ENCODE results near the gene ANGPTL1. TPM values are rescaled to one million over a fixed set of nuclear protein-coding genes. Genes with fewer than 3 reads are reported as not detected.

The ANGPTL1 gene
- total and polyA plus RNA-seq, 2 of the 13 experiments (the other 11 are each of a cell fraction or from before 2014, with no cell fraction given), result 2.9 to 9.3 TPM

- no peak for TF ChIP-seq UBTF (CRISPR knock-in tag; IDR thresholded peaks at IDR 0.05)
- peak; percentile 96 for TF ChIP-seq ONECUT2 (CRISPR knock-in tag; IDR thresholded peaks at IDR 0.05)
- no peak for TF ChIP-seq ZNF343 (CRISPR knock-in tag; IDR thresholded peaks at IDR 0.05)
- no peak for TF ChIP-seq PRDM15 (CRISPR knock-in tag; IDR thresholded peaks at IDR 0.05)
- no peak for TF ChIP-seq ATF6 (CRISPR knock-in tag; conservative IDR thresholded peaks at IDR 0.05)
- no peak for TF ChIP-seq NPAS2 (CRISPR knock-in tag; IDR thresholded peaks at IDR 0.05; ENCODE audit: borderline replicate concordance)
- no peak for TF ChIP-seq ZNF746 (CRISPR knock-in tag; IDR thresholded peaks at IDR 0.05)
- no peak for TF ChIP-seq MAX (IDR thresholded peaks at IDR 0.05)
- no peak for TF ChIP-seq FOXP1 (IDR thresholded peaks at IDR 0.05)
- peak; percentile 92; the same call in 1 of the 2 replicates for TF ChIP-seq FOXP1 (CRISPR knock-in tag; IDR thresholded peaks at IDR 0.05)
- no peak for TF ChIP-seq SMYD3 (CRISPR knock-in tag; IDR thresholded peaks at IDR 0.05)
- TF ChIP-seq ZNF576 (CRISPR knock-in tag; IDR thresholded peaks at IDR 0.05), result no peak
- no peak for TF ChIP-seq POLR2A (IDR thresholded peaks at IDR 0.05; ENCODE audit: insufficient read depth in 1 of 2, low read depth in 2 of 2, low read length in 2 of 2)
- TF ChIP-seq HINFP (CRISPR knock-in tag; IDR thresholded peaks at IDR 0.05; ENCODE audit: low read depth), result no peak
- TF ChIP-seq ATAD3A (CRISPR knock-in tag; IDR thresholded peaks at IDR 0.05), result no peak
- no peak for TF ChIP-seq PTBP1 (IDR thresholded peaks at IDR 0.05; ENCODE audit: low read depth, low read length, poor library complexity, severe bottlenecking)
- no peak for TF ChIP-seq ZNF557 (CRISPR knock-in tag; IDR thresholded peaks at IDR 0.05)
- TF ChIP-seq ETV6 (CRISPR knock-in tag; conservative IDR thresholded peaks at IDR 0.05), result no peak
- no peak for TF ChIP-seq ZNF367 (CRISPR knock-in tag; IDR thresholded peaks at IDR 0.05; ENCODE audit: borderline replicate concordance)
- no peak for TF ChIP-seq SRF (IDR thresholded peaks at IDR 0.05; ENCODE audit: low read depth, low read length)
- TF ChIP-seq ZSCAN22 (CRISPR knock-in tag; IDR thresholded peaks at IDR 0.05), result no peak
Measured at GRCh38 chr1:178919581-178919980, 48.7 kb upstream of the ANGPTL1 start (continued).
